HPDE6-E6E7 (cell line): ENCODE measurements around the gene ATP5PB.

Source experiments
- DNase-seq: peaks from one replicate; pipeline ENCODE4 v3.0.0; 2011; ENCODE audit warnings: missing footprints; ENCODE audit errors: extremely low spot score

ATP5PB gene

GRCh38 chr1:111475701-111476100, 26.4 kb downstream of the ATP5PB start:
- DNase-seq: no peak

DNA sequence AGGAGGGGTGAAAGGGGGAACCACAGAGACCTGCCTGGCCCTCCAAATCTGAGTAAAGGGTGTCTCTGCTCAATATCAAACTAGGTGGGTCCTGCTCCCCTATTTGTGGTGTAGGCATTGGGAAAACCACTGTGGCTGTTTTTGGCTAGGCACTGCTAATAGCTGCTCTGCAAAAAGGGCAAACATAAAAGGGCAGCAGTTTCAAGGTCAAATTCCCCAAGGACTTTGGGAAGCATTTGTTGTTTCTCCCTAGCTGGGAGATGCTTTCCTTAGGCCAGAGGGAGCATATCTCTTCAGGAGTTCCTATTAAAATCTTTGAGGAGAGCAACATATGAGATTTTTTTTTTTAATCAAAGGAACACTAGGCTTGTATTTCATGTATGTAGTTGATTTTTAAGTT, 26.9 kb downstream of the ATP5PB start:
- no peak for DNase-seq

- no peak for DNase-seq
Measured at GRCh38 chr1:111476761-111477309, 27.6 kb downstream of the ATP5PB start.

DNA sequence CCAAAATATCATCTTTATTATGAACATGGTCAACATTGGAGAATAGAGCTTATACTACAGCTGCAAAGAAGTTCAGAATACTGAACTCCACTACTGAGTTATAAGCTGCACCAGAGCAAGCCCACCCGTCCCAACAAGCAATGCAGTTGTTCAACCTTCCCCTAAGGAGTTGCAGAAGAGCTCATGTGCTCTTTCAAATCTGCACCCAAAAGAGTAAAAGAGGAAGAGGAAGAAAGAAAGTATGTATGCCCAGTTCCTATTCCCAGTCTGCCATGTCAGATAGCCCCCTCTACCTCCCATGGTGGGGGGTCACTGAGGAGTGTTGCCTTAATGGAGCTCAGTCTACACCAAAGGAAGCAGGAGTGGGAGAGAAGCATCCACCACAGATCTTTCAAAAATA, 31.4 kb downstream of the ATP5PB start:
- DNase-seq: no peak

- DNase-seq: peak; percentile 85
Measured at GRCh38 chr1:111481387-111482221, 32.3 kb downstream of the ATP5PB start.

- no peak for DNase-seq
Measured at GRCh38 chr1:111483166-111483565, 33.9 kb downstream of the ATP5PB start.

DNA sequence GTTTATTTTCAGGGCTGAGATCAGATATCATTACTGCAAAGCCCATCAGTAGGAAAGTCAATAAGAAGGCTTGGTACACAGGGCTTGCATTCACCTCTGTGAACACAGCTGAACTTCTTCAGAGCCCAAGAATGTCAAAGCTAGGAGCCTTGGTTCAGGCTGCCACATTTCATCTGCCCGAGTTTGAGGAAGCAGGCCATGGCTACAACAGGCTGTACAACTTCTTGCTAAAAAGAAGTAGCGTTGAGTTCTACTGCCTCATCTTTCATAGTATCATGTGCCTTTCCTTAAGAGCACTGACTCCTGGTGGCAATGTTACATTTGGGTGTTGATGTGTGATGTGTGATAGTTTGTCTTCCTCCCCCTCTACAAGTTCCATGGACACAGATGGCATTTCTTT, 34.6 kb downstream of the ATP5PB start:
- DNase-seq: no peak

DNA sequence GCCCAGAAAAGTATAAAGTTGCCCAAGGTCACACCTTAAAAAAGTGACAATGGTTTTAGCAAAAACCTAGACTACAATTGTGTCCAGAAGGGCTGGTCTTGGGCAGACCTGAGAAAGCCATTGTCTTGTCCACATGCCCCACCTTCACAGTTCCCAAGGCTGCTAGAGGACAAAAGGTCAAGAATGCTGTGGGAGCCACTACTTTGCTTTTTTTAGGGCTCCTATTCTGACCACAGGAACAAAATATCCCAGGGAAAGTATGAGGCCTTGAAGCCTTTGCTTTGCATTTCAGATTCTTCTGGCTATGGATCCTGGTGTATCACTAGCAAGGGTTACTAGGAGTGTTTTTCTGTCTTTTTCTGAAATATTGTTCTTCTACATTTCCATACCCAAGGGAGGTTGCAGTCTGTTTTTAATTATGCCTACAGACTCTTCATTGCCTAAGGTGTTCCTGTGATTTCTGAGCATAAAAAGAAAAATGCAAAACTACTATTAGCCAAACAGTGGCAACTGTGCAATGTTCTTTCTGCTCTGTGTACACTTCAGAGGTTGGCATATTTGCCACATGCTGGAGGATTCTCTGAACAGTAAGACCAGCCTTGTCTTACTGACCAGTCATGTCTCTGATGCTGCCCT, 35.2 kb downstream of the ATP5PB start:
- no peak for DNase-seq

DNA sequence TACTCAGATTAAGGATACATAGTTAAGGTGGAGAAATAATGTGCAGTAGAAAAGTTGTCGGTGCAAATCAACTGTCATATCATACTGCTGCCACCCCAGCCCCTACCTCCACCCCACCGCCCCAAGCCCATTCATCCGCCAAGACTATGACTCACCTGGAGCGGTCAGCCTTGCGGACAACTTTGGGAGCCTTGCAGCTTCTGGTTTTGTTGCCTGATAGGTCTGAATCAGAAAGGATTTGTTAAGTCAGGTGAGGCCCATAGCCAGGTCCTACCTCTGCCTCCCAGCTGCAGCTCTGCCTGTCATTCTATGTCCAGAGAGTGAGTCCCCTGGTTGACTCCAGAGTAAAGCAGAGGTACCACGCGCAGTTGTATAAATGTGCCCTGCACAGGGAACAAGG, 37.2 kb downstream of the ATP5PB start:
- DNase-seq: no peak

DNA sequence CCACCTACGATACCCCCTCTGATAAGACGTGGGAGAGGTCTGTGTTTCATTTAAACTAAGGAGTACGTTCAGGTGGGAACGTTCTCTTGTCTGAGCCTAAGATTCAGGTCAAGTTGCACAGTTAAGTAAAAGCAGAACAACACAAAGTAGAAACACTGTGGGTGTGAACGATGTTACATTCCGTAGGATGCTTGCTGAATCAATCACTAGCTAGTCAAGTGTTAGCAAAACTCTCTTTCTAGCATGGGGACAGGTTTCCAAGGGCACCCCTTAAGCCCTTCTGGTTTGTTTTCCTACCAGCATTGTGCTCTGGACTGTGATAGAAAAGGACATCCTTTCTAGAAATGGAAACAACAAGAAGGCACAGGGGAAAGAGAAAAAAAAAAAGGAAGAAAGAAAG, 37.9 kb downstream of the ATP5PB start:
- no peak for DNase-seq

GRCh38 chr1:111488669-111489068, 39.4 kb downstream of the ATP5PB start:
- DNase-seq: no peak

- no peak for DNase-seq
Measured at GRCh38 chr1:111489604-111490003, 40.3 kb downstream of the ATP5PB start.

- no peak for DNase-seq
Measured at GRCh38 chr1:111490220-111490619, 41.0 kb downstream of the ATP5PB start.

- no peak for DNase-seq
Measured at GRCh38 chr1:111491070-111491469, 41.8 kb downstream of the ATP5PB start.

DNA sequence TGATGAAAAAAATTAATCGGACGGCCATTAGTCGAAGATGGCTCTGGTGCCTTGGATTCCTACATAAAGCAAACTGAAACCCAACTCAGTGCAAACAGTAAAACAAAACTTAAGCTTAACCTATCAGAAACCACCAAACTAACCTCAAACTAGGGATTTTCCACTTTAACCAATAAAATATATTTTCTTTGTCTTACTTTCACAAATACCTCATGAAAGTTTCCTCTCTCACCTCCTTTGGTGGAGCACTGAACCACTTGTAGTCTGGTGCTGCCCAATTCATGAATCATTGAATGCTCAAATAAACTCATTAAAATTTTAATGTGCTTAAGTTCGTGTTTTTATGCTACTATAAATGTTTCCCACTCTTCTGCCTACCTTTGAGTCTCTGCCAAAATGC, 47.1 kb downstream of the ATP5PB start:
- DNase-seq: no peak

DNA sequence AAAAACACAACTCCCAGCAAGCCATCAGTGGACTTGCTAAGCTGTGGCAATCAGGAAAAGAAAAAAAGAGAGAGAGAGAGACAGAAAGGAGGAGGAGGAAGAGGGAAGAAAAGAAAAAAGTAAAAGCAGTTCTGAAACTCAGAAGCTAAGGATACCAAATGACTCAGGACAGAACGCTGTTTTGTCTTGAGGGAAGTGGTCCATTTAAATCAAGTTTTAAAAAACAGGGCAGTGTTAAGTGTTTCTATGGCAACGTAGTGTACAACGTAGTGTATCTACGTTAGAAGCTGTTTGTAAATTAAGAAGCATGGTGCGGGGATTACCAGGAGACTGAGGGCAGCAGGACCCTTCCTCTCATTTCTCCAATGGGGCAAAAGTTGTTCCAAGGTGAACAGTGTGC, 48.3 kb downstream of the ATP5PB start:
- no peak for DNase-seq

DNA sequence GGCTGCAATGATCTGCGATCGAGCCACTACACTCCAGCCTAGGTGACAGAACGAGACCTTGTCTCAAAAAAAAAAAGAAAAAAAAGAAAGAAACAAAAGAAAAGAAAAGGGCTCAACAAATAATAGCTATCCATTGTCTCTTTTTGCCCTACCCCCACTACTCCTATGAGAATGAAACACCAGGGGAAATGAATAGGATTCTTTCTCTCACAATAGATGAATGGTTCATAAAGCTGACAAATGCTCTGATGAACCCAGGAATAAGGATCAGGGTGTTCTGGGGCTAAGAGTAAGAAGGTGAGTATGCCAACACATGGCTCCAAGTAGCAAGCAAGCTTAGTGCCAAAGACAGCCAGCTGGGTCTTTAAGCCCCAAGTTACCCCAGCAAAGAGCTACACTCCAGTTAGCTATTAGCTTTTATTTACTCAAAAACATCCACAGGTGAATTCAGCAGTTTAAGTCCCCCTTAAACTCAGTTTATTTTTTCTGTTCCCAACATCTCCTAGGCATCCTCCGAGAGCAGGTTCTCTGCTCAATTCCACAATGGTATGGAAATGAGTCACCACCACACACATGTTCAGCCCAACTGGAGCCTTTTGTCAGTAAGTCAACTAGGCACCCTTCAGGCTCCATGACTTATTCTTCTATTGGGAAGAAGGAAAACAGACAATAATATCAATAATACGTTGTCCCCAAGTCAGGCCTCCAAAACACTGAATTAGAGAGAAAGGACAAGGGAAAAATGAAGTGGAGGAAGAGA, 49.9 kb downstream of the ATP5PB start:
- DNase-seq: no peak

DNA sequence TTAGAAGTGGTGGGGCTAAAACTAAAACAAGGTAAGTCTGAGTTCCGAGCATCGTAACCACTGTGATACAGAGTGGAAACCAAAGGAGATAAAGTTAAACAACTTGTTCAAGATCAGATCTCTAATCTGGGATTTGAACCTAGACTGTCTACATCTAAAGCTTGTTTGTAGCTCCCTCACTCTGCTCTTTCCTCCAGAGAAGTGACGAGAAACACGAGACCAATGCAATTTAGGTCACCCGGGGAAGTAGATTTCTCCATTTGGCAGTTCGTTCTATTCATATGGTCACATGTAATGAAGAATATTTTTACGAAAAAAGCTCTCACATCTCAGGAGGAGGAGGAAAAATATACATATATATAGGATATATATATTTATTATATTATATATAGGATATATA, 52.4 kb downstream of the ATP5PB start:
- no peak for DNase-seq

DNA sequence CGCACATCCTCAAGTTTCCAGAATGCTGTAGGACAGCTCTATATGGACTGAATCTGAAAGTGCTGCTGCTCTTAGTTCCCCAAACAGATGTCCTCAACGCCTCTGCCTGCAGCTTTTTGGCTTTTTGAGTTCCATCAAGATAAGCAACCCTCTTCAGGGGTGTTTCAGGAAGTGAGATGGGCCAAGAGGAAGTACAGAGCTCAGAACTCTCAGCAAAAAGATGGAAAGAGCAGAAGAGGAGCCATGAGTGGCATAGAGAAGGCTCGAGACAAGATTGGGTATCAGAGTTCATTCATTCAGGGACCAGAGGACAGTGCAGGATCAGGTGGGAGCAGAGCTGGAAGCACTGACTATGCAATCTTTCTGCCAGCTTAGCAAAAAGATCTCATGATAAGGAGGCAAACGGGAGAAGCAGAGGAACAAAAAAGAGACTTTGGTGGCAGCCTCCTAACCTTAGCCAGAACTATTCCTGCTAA, 54.4 kb downstream of the ATP5PB start, which contains the start of the genes ADORA3 and TMIGD3:
ADORA3 (minus strand) TSS at position 49 of the 476 bp plus-strand sequence. CDS start 279 bp downstream, outside the sequence.
TMIGD3 (minus strand) TSS at position 49 of the 476 bp plus-strand sequence. CDS start 279 bp downstream, outside the sequence.
- no peak for DNase-seq

GRCh38 chr1:111504097-111504496, 54.8 kb downstream of the ATP5PB start:
- DNase-seq: no peak

GRCh38 chr1:111505641-111506119, 56.4 kb downstream of the ATP5PB start:
- DNase-seq: no peak

GRCh38 chr1:111506561-111506960, 57.3 kb downstream of the ATP5PB start:
- DNase-seq: no peak
